CD4-positive, alpha-beta T cell treated with Interleukin-15 for 1 hour (primary cell): Measurements from ENCODE around the gene PDE3A.

Source experiments
- DNase-seq: peaks from one replicate; pipeline ENCODE4 v3.0.0-alpha.2; 2020

The PDE3A gene

DNA sequence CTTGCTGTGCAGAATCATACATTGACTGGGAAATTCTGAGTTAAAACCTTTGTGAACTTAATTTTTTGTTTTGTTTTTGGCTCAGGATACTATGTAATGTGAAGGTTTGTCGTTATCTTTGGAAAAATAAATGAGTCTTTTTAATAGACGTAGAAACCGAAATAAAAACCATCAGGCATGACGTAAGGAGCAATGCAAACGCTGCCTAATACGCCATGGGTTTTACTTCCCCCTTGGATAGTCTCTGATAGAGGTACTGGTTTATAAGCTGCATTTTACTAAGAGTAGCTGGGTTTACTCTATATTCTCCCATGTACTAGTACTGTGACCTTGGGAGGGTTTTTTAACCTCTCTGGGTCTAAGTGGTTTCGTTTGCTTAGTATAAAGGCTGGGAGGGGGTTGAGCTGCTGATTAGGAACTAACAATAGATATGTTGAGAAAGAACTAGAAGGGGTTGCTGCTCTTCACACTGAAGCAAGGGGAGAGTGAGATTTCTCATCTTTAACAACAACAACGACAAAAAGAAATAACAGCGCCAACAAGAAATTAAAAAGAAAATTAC lies 260.0 kb downstream of the PDE3A start:
- DNase-seq, result no peak

- DNase-seq, result no peak
Measured at GRCh38 chr12:20628999-20629398, 260.7 kb downstream of the PDE3A start.

- no peak for DNase-seq
Measured at GRCh38 chr12:20629414-20630156, 261.2 kb downstream of the PDE3A start.

GRCh38 chr12:20631711-20632110 lies 263.4 kb downstream of the PDE3A start:
- DNase-seq, result no peak

DNA sequence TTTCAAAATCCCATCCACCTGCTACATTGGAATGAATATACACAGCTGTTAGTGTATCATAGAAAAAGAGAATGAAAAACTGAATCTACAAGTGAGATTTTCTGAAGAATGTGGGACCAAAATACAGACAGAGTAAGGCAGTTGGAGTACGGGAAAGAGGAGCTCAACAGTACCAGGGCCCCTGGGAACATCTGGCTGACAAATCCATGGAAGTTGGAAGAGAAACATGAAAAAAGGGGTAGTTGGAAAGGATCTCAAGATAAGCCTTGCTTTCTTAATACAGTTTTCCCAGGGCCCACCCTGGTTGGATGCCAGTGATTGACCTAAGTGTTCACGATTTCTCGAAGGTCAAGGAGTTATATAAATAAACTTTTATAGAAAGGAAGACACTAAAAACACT lies 272.8 kb downstream of the PDE3A start:
- DNase-seq, result no peak

DNA sequence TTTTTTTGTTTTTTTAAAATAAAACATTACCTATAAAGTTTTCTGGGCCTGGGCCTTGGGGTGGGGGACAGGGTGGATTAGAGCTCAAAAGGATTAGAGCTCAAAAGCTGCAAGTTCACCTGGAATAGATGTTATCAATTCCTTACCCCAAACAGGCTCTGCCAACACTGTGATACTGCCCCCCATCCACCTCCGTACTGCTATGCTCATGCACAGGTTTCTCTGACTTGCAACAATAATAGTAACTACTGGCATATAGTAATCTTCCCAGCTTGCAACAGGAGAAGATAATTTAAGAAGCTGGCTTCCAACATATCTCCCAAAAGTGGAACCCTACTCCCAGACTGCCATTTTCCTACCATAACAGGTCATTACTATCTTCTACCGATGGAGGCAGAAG lies 275.5 kb downstream of the PDE3A start:
- no peak for DNase-seq

DNA sequence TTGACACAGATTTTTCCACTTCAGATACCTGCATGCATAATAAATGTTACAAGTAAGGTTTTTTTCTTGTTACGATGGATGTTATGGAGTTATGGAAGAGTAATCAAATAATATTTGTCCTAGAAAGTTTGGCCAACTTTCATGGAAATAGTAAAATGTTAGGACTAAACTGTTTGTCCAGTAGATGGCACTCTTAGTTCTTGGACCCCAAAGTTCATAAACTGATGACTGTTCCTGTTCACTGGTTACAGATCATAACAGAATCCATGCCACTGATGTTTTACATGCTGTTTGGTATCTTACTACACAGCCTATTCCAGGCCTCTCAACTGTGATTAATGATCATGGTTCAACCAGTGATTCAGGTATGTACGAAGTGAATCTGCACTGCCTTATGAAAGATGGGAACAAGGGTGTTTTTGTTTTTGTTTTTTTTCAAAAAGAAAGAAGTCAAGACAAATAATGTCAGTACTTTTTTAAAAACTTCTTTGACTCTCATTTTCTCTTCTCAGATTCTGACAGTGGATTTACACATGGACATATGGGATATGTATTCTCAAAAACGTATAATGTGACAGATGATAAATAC lies 278.0 kb downstream of the PDE3A start:
- no peak for DNase-seq

DNA sequence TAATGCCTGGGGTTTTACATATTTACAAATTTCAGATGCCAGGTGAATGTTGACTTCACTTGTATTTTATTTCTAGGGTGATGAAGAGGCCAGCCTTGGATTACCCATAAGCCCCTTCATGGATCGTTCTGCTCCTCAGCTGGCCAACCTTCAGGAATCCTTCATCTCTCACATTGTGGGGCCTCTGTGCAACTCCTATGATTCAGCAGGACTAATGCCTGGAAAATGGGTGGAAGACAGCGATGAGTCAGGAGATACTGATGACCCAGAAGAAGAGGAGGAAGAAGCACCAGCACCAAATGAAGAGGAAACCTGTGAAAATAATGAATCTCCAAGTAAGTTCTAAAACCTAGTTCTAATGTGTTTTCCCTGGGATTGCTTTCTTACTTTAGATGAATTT lies 285.5 kb downstream of the PDE3A start:
- DNase-seq, result no peak

DNA sequence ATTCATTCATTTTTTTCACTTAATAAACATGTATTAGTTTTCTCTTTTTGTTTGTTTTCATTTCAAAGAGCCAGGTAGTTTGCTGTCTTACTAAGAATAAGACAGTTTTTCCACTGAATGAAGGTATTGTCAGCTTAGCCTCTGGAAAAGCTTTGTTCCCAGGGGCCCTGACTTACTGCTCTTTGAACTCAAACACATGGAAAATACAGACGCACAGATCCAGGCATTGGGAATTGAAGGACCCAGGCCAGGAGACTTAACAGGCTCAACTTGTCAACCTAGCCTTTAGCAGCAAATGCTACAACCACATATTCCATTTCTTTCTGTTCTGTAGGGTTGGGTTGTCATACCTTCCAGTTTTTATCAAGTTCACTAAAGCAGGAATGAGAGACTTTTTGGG lies 288.3 kb downstream of the PDE3A start:
- DNase-seq, result no peak

- DNase-seq, result no peak
Measured at GRCh38 chr12:20657496-20657895, 289.2 kb downstream of the PDE3A start.

- DNase-seq, result no peak
Measured at GRCh38 chr12:20681334-20681733, 313.0 kb downstream of the PDE3A start.

- DNase-seq, result no peak
Measured at GRCh38 chr12:20695232-20695631, 326.9 kb downstream of the PDE3A start, which contains the start of gene SLCO1C1. Gene SLCO1C1, plus strand, starts transcription at chr12:20695332. Its CDS starts 4,245 bp downstream, at chr12:20699577.

DNA sequence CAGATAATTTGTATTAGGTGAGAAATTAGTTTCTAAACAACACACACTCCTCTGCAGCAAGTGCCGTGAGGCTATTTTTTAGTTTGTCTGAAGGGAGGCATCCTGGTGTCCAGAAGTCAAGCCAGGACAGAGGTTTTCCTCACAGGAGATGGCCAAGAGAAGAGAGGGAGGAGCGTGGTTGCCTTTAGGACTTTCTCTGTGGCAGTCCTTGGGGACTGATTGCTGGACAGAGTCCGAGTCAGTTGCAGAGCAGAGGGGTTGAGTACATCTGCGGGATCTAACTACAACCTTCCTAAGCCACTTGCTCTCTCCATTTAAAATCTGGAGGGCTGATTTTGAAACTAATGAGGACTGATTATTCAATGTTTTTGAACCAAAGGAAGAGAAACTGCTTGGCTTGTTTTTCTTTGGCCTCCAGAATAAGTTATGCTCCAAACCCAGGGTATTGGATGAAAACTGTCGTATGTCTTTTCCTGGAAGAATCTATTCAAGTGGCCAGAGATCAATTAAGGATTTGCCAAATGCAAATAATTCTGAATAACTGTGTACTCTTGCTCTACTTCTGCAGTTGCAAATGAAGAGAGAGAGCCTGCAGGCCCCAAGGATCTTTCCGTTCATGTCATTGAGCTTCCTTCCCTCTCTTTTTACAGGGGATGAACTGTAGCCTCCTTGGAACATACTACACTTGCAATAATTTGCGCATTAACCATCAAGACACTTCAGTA lies 328.0 kb downstream of the PDE3A start:
- no peak for DNase-seq

GRCh38 chr12:20701106-20701505 lies 332.8 kb downstream of the PDE3A start:
- DNase-seq, result no peak

- DNase-seq, result no peak
Measured at GRCh38 chr12:20704860-20705259, 336.5 kb downstream of the PDE3A start.

GRCh38 chr12:20711846-20712245 lies 343.5 kb downstream of the PDE3A start:
- DNase-seq, result no peak

DNA sequence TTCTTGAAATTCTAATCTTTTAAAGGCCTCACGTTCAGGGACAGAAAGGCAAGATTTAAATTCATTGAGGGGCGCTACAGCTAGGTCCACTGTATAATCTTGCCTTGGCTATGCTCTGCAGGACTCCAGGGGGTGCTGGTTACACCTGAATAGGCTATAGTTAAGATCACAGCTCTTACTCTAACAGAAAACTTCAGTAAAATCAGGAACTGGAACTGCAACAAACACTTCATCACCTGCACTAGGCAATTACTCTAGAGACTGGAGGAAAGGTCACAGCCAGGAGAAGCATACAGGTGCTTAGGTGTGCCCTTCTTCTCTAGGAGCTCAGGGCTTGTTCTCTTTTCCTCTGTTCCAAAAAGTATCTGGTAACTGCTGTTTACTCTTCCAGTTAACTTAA lies 347.7 kb downstream of the PDE3A start:
- DNase-seq, result no peak

DNA sequence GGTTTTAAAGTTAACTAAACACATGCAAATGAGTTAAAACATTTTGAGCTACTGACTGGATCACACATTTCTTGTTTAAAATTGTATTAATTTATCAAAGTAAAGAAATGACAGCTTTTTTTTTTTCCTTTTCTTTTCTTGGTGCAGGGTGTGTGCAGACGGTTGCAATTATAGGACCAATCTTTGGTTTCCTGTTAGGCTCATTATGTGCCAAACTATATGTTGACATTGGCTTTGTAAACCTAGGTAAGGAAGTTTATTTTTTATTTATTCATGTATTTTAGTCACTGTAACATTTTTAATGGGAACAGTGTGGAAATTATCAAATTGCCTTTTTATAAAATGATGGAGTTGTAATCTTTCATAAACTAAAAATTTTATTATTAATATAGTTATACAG lies 348.6 kb downstream of the PDE3A start:
- DNase-seq, result no peak

DNA sequence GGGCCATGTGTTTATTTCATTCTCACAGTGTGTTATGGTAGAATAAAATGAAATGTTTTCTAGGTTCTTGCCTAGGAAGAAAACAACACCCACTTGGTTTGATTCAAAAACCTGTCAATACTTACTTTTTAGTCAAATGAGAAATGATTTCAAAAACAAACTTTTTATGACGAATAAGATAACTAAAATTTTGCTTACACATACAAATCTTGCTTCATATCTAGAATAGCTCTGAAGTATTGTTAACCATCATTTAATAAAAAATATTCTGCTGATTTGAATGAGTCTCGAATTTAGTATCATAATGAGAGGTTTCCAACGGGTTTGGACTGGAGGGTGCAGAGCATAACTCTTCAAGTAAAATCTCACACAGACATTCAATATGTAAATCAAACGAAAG lies 350.0 kb downstream of the PDE3A start:
- DNase-seq, result no peak

DNA sequence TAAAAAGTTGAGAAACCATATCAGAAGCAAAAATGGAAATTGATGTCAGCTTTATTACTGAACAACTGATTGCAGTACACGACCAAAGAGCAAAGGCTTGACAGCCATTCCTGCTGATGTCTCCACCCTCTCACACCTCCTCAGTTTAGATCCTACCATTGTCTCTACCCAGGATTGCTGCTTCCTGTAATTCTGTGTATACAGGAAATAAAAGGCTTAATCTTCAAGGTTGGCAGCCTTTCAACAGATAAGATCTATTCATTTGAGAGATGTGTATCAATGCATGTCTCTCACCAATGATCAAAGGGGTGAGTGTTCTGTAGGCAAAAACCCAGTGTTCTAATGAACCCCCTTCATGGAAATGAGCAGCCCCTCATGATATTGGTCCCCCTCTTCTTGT lies 353.8 kb downstream of the PDE3A start:
- no peak for DNase-seq

- no peak for DNase-seq
Measured at GRCh38 chr12:20731274-20731673, 362.9 kb downstream of the PDE3A start.
